Testis (tissue), 3 donors: ENCODE measurements around the gene MMAB. TPM values are rescaled to one million over a fixed set of nuclear protein-coding genes. Genes with fewer than 3 reads are reported as not detected.

Source experiments
- DNase-seq: peaks from one replicate; pipeline ENCODE4 v3.0.0-alpha.2; 2019
- H3K27ac ChIP-seq, 2 donors: fragments of 200-600 bp; sonication (generic); one replicate each; pipeline ENCODE4 v1.5.1; 2019
- H3K27me3 ChIP-seq: fragments of 200-600 bp; sonication (generic); one replicate; pipeline ENCODE4 v1.5.1; 2019
- H3K36me3 ChIP-seq: fragments of 200-600 bp; sonication (generic); one replicate; pipeline ENCODE4 v1.5.1; 2017; ENCODE audit warnings: low read depth; ENCODE audit errors: missing control alignments
- H3K4me1 ChIP-seq: fragments of 200-600 bp; sonication (generic); one replicate; pipeline ENCODE4 v1.5.1; 2019
- H3K4me3 ChIP-seq, 2 donors: fragments of 200-600 bp; sonication (generic); one replicate each; pipeline ENCODE4 v1.5.1; 2017 to 2019
- H3K9me3 ChIP-seq: fragments of 200-600 bp; sonication (generic); one replicate; pipeline ENCODE4 v1.5.1; 2017
- POLR2A ChIP-seq: fragments of 450-650 bp; IDR thresholded peaks from one replicate; pipeline ENCODE4 v1.6.1; 2017; ENCODE audit warnings: antibody characterized with exemption, mild to moderate bottlenecking, moderate library complexity
- WGBS, 2 donors: methylation state at CpG; one replicate each; pipeline ENCODE4 v1.1.5; 2018; 5-methylcytosine and 5-hydroxymethylcytosine counted together
- intact Hi-C: fragments of 100-400 bp; cut with DNase I; formaldehyde crosslinking; loops from one replicate; pipeline ENCODE4 v1.15.1; 2023; ENCODE audit warnings: low total_unique reads
- polyA plus RNA-seq: library from polyadenylated mRNA; stranded (reverse); fragments of 350-450 nt; fragmentation: Illumina TruSeq; extraction: RNeasy Lipid Tissue Mini Kit (QIAGEN cat#74804); gene quantifications from one replicate; pipeline ENCODE4 v1.2.3, GENCODE V29; 2014; ENCODE audit warnings: low read depth, low replicate concordance; ENCODE audit not compliant: insufficient read depth
- total RNA-seq, 2 donors: library from RNA; depleted of rRNA; stranded (reverse); fragments of >200 nt; gene quantifications; one replicate each; pipeline ENCODE4 v1.2.3, GENCODE V29; 2016
- TF ChIP-seq, protein P1 (sequence below), 3 experiments: fragments of 450-650 bp in 2 of 3; fragments of 200-600 bp in 1 of 3; sonication (generic) in 1 of 3; IDR thresholded peaks; one replicate each; pipeline ENCODE4 v1.5.1; 2016 to 2019; ENCODE audit warnings: antibody characterized with exemption in 3 of 3, mild to moderate bottlenecking in 2 of 3, moderate library complexity in 1 of 3

The MMAB gene
- total and polyA plus RNA-seq, 3 donors from 2014 or later, result 23.6 to 45.2 (median 26.4) TPM

DNA sequence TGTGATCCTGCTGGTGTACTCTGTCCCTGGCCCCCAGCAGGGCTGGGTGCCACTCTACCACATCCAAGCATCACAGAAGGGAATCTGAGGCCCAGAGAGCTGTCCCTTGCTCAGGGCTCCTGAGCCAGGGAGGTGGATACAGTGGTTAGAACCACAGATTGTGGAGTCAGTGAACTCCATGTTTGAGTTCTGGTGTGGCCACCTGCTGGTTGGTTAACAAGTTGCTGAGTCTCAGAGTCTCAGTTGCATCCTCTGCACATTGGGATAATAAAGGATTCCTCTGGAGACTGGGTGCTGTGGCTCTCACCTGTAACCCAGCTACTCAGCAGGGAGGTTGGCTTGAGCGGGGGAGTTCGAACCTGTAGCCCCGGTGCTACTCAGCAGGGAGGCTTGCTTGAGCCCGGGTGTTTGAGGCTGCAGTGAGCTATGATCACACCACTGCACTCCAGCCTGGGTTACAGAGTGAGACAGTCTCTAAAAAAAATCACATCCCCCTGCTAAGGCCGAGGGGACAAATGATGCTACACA lies 39.7 kb upstream of the MMAB start:
- no peaks in the 10 kb centered on the region for H3K27me3 ChIP-seq
- H3K36me3 ChIP-seq, result no peaks in the 10 kb centered on the region
- no peaks in the 10 kb centered on the region for H3K9me3 ChIP-seq
- no peak overlapping the region for H3K4me3 ChIP-seq
- no peaks in the 10 kb centered on the region for H3K4me1 ChIP-seq
- intact Hi-C loops, result no loop called here
- DNase-seq, result no peak
- no peak overlapping the region for H3K27ac ChIP-seq
- TF ChIP-seq, protein P1, sequence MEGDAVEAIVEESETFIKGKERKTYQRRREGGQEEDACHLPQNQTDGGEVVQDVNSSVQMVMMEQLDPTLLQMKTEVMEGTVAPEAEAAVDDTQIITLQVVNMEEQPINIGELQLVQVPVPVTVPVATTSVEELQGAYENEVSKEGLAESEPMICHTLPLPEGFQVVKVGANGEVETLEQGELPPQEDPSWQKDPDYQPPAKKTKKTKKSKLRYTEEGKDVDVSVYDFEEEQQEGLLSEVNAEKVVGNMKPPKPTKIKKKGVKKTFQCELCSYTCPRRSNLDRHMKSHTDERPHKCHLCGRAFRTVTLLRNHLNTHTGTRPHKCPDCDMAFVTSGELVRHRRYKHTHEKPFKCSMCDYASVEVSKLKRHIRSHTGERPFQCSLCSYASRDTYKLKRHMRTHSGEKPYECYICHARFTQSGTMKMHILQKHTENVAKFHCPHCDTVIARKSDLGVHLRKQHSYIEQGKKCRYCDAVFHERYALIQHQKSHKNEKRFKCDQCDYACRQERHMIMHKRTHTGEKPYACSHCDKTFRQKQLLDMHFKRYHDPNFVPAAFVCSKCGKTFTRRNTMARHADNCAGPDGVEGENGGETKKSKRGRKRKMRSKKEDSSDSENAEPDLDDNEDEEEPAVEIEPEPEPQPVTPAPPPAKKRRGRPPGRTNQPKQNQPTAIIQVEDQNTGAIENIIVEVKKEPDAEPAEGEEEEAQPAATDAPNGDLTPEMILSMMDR (IDR thresholded peaks at IDR 0.05), result peak in 1 of 3 experiments; percentile 10
- TF ChIP-seq POLR2A, result no peak
- 67 to 69% methylated on average over 5 of the region's 5 CpGs for WGBS, 2 donors

DNA sequence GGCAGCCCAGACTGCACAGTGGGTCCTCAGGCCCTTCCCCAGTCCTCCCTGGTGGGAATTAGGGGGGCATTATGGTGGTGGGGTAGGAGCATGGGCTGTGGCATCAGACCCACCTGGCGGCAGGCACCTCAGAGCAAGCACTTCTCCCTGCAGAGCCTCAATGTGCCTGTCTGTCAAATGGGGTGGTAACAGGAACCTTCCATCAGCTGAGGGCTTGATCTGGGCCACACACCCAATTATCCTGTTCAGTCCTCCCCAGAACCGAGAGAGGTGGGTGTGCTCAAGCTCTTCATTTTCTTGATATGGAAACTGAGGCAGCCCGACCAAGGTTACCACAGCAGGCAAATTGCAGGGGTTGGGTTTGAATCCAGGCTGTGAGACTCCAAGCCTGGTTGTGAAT lies 38.7 kb upstream of the MMAB start:
- Histone ChIP-seq H3K36me3 (no peaks in the 10 kb centered on the region), H3K9me3 (no peaks in the 10 kb centered on the region), H3K27me3 (no peaks in the 10 kb centered on the region), H3K4me3 (no peak overlapping the region), H3K27ac (no peak overlapping the region), H3K4me1 (no peaks in the 10 kb centered on the region)
- whole genome bisulfite sequencing, 2 donors, result 86 to 87% methylated on average over 3 of the region's 3 CpGs
- TF ChIP-seq, protein P1 (IDR thresholded peaks at IDR 0.05), result no peak
- no peak for TF ChIP-seq POLR2A
- intact Hi-C loops, result no loop called here
- DNase-seq, result no peak

DNA sequence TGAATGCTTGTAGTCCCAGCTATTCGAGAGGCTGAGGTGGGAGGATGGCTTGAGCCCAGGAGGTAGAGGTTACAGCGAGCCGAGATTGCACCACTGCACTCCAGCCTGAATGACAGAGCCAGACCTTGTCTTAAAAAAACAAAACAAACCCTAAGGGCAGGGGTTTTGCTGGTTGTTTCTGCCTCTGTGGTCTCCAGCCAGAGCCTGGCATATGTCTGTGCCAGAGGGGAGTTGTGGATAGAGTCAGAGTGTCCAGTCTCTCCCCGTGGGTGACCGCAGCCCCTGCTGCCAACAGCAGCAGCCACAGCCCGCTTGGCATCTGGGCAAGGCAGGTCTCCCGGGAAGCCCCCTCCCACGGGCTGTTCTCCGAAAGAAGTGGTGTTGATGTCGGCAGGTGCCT lies 37.9 kb upstream of the MMAB start:
- H3K36me3 ChIP-seq, result no peaks in the 10 kb centered on the region
- intact Hi-C loops, result no loop called here
- no peak overlapping the region for H3K4me3 ChIP-seq
- no peaks in the 10 kb centered on the region for H3K4me1 ChIP-seq
- no peak for DNase-seq
- no peak overlapping the region for H3K27ac ChIP-seq
- 50 to 80% methylated on average over 7 to 10 of the region's 10 CpGs for WGBS, 2 donors
- TF ChIP-seq, protein P1 (IDR thresholded peaks at IDR 0.05), result no peak
- TF ChIP-seq POLR2A, result no peak
- no peaks in the 10 kb centered on the region for H3K27me3 ChIP-seq
- no peaks in the 10 kb centered on the region for H3K9me3 ChIP-seq

DNA sequence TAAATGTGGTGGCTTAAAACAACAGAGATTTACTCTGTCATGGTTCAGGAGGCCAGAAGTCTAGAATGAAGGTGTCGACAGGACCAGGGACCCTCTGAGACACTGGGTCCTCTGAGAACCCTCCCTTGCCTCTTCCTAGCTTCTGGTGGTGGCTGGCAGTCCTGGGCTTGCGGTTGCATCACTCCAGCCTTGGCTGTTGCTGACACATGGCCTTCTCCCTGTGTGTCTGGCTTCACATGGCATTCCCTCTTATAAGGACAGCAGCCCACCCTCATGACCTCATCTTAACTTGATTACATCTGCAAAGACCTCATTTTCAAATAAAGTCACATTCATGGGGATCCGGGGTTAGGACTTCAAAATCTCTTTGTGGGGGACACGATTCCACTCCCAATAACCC lies 37.2 kb upstream of the MMAB start:
- Histone ChIP-seq H3K9me3 (no peaks in the 10 kb centered on the region), H3K4me1 (no peaks in the 10 kb centered on the region), H3K36me3 (no peaks in the 10 kb centered on the region), H3K4me3 (no peak overlapping the region), H3K27ac (no peak overlapping the region), H3K27me3 (no peaks in the 10 kb centered on the region)
- no peak for DNase-seq
- intact Hi-C loops, result no loop called here
- 92 to 97% methylated on average over 4 of the region's 4 CpGs for WGBS, 2 donors
- no peak for TF ChIP-seq POLR2A
- TF ChIP-seq, protein P1 (IDR thresholded peaks at IDR 0.05), result no peak

DNA sequence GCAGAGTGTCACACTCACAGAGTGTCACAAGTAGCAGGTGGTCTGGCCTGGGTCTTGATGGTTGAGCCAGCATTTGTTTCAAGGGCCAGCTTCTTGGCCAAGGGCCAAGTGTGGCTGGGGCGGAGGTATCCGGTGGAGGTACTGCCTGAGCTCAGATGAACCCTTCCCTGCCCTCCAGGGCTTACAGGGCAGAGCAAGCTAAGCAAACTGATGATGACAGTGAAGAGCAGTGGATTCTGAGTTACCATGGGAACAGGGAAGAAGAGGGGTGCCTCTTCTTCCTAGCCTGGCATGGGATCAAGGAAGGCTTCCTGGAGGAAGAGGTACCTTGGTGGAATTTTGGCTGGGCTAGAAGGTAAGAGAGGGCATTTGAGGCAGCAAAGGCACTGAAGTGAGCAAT lies 36.0 kb upstream of the MMAB start:
- Histone ChIP-seq H3K4me1 (no peaks in the 10 kb centered on the region), H3K27ac (no peak overlapping the region), H3K36me3 (no peaks in the 10 kb centered on the region), H3K9me3 (no peaks in the 10 kb centered on the region), H3K27me3 (no peaks in the 10 kb centered on the region), H3K4me3 (no peak overlapping the region)
- intact Hi-C loops, result no loop called here
- TF ChIP-seq POLR2A, result no peak
- TF ChIP-seq, protein P1 (IDR thresholded peaks at IDR 0.05), result no peak
- 62 to 74% methylated on average over 2 of the region's 2 CpGs for WGBS, 2 donors
- DNase-seq, result no peak
